Lower leg skin (tissue), 3 donors: ENCODE measurements around the gene FOXB1.

ENCODE experiments used
- POLR2A ChIP-seq, 2 donors: fragments of 450-650 bp; IDR thresholded peaks; one replicate each; pipeline ENCODE4 v1.6.1; 2016 to 2017; ENCODE audit warnings: antibody characterized with exemption in 2 of 2, mild to moderate bottlenecking in 1 of 2, moderate library complexity in 1 of 2
- TF ChIP-seq, protein P1 (sequence below), 3 donors: fragments of 450-650 bp; IDR thresholded peaks; one replicate each; pipeline ENCODE4 v1.5.1; 2016; ENCODE audit warnings: antibody characterized with exemption in 3 of 3, mild to moderate bottlenecking in 3 of 3, moderate library complexity in 2 of 3

DNA sequence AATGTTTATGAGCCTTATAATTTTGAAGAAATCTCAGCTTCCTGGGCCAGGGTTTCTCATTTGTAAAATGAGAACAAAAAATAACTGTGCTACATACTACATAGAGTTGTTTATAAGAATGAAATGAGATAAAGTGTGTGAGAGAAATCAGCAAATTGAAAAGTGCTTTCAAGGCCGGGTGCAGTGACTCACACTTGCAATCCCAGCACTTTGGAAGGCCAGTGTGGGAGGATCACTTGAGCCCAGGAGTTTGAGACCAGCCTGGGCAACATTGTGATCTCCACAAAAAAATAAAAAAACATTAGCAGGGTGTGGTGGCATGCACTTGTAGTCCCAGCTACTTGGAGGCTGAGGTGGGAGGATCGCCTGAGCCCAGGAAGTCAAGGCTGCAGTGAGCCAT is 22.4 kb downstream of the FOXB1 start:
- TF ChIP-seq, protein P1, sequence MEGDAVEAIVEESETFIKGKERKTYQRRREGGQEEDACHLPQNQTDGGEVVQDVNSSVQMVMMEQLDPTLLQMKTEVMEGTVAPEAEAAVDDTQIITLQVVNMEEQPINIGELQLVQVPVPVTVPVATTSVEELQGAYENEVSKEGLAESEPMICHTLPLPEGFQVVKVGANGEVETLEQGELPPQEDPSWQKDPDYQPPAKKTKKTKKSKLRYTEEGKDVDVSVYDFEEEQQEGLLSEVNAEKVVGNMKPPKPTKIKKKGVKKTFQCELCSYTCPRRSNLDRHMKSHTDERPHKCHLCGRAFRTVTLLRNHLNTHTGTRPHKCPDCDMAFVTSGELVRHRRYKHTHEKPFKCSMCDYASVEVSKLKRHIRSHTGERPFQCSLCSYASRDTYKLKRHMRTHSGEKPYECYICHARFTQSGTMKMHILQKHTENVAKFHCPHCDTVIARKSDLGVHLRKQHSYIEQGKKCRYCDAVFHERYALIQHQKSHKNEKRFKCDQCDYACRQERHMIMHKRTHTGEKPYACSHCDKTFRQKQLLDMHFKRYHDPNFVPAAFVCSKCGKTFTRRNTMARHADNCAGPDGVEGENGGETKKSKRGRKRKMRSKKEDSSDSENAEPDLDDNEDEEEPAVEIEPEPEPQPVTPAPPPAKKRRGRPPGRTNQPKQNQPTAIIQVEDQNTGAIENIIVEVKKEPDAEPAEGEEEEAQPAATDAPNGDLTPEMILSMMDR (IDR thresholded peaks at IDR 0.05), result no peak
- no peak for TF ChIP-seq POLR2A (IDR thresholded peaks at IDR 0.05)
